IMR-90 (cell line): ENCODE data around the gene HMOX1. TPM values are rescaled to one million over a fixed set of nuclear protein-coding genes. Genes with fewer than 3 reads are reported as not detected.
A peak's percentile ranks its signal among the peaks of the same experiment; 100 is the strongest.
"Not testable (repeated sequence)": the region's sequence is repeated elsewhere in the genome, so short reads cannot be mapped to it uniquely, and the experiment has no call there.

Source experiments
- ATAC-seq: fragments of 200-7000 bp; cut with Tn5 transposase; 2 replicates; pipeline ENCODE4 v1.9.1; 2020; ENCODE audit warnings: low read depth, mild to moderate bottlenecking, moderate library complexity
- BruUV-seq: library from RNA; stranded (reverse); fragments of 400-500 nt; replicated peaks from 2 replicates; lab custom pipeline; 2021; lab: Mats Ljungman, UMichigan
- CTCF ChIA-PET: fragments of 300-600 bp; formaldehyde crosslinking; extraction: SDS; loops from one replicate; lab custom pipeline; 2021; ENCODE audit warnings: antibody characterized with exemption; lab: Yijun Ruan, JAX
- POLR2A ChIA-PET: fragments of 300-600 bp; sonication (Branson Sonifier 250); formaldehyde crosslinking; loops from one replicate; lab custom pipeline; 2022; ENCODE audit warnings: antibody characterized with exemption; ENCODE audit not compliant: unreplicated experiment; lab: Charles Lee
- DNase-seq: peaks from one replicate; pipeline ENCODE4 v3.0.0; 2013
- H2AFZ ChIP-seq: replicated peaks from 2 replicates; pipeline ENCODE3; 2013; ENCODE audit warnings: low read length, mild to moderate bottlenecking; ENCODE audit not compliant: poor library complexity
- H2AK5ac ChIP-seq: 2 replicates; pipeline ENCODE4 v1.6.1; 2013; ENCODE audit warnings: low read depth, low read length, inconsistent platforms
- H2AK9ac ChIP-seq: replicated peaks from 2 replicates; pipeline ENCODE3; 2013; ENCODE audit warnings: mild to moderate bottlenecking, low read depth, low read length, moderate library complexity; ENCODE audit not compliant: poor library complexity
- H2BK120ac ChIP-seq: 2 replicates; pipeline ENCODE4 v1.6.1; 2013; ENCODE audit warnings: low read depth, low read length, inconsistent platforms
- H2BK15ac ChIP-seq: 3 replicates; pipeline ENCODE4 v1.6.1; 2013; ENCODE audit warnings: low read depth, low read length, inconsistent platforms
- H2BK20ac ChIP-seq: 2 replicates; pipeline ENCODE4 v1.6.1; 2013; ENCODE audit warnings: low read depth, mild to moderate bottlenecking, inconsistent platforms, low read length, moderate library complexity
- H2BK5ac ChIP-seq: 2 replicates; pipeline ENCODE4 v1.6.1; 2013; ENCODE audit warnings: mild to moderate bottlenecking, low read depth, low read length, inconsistent platforms; ENCODE audit not compliant: poor library complexity, severe bottlenecking
- H3K14ac ChIP-seq: replicated peaks from 2 replicates; pipeline ENCODE4 v1.6.1; 2013; ENCODE audit warnings: low read depth, low read length, inconsistent platforms
- H3K18ac ChIP-seq: 2 replicates; pipeline ENCODE4 v1.6.1; 2013; ENCODE audit warnings: low read depth, low read length, control low read depth
- H3K23ac ChIP-seq: 2 replicates; pipeline ENCODE4 v1.6.1; 2013; ENCODE audit warnings: low read depth, low read length, inconsistent platforms
- H3K27ac ChIP-seq: 2 replicates; pipeline ENCODE4 v1.5.1; 2013; ENCODE audit warnings: mild to moderate bottlenecking, control low read depth, low read length; ENCODE audit not compliant: insufficient read depth
- H3K27me3 ChIP-seq: 2 replicates; pipeline ENCODE4 v1.6.1; 2013; ENCODE audit warnings: low read length; ENCODE audit not compliant: control insufficient read depth, insufficient read depth
- H3K36me3 ChIP-seq: 2 replicates; pipeline ENCODE4 v1.6.1; 2013; ENCODE audit warnings: low read length, mixed read lengths; ENCODE audit not compliant: control insufficient read depth, insufficient read depth
- H3K4ac ChIP-seq: 2 replicates; pipeline ENCODE4 v1.6.1; 2013; ENCODE audit warnings: low read depth, low read length, inconsistent platforms
- H3K4me1 ChIP-seq: 2 replicates; pipeline ENCODE4 v1.6.1; 2013; ENCODE audit warnings: low read length, mixed read lengths; ENCODE audit not compliant: control insufficient read depth, insufficient read depth
- H3K4me2 ChIP-seq: 2 replicates; pipeline ENCODE4 v1.6.1; 2013; ENCODE audit warnings: low read depth, mild to moderate bottlenecking, control low read depth, low read length, moderate library complexity
- H3K4me3 ChIP-seq: 2 replicates; pipeline ENCODE4 v1.5.1; 2013; ENCODE audit warnings: low read depth, mild to moderate bottlenecking, control low read depth, low read length, moderate library complexity; ENCODE audit not compliant: insufficient read depth
- H3K56ac ChIP-seq: 2 replicates; pipeline ENCODE4 v1.6.1; 2013; ENCODE audit warnings: low read length, inconsistent platforms; ENCODE audit not compliant: insufficient read depth; ENCODE audit errors: extremely low read depth
- H3K79me1 ChIP-seq, 2 experiments: 2 replicates each; pipeline ENCODE4 v1.6.1; 2013; ENCODE audit warnings: low read length in 2 of 2, inconsistent platforms in 1 of 2, low read depth in 1 of 2
- H3K9ac ChIP-seq: 2 replicates; pipeline ENCODE4 v1.6.1; 2013; ENCODE audit warnings: low read depth, low read length, control low read depth
- H3K9me1 ChIP-seq: 2 replicates; pipeline ENCODE4 v1.6.1; 2013; ENCODE audit warnings: low read length, inconsistent platforms; ENCODE audit not compliant: insufficient read depth
- H3K9me3 ChIP-seq: 2 replicates; pipeline ENCODE4 v1.6.1; 2013; ENCODE audit warnings: low read length; ENCODE audit not compliant: control insufficient read depth, insufficient read depth
- H4K20me1 ChIP-seq: 2 replicates; pipeline ENCODE4 v1.6.1; 2013; ENCODE audit warnings: low read length, inconsistent platforms; ENCODE audit not compliant: insufficient read depth
- H4K5ac ChIP-seq: 2 replicates; pipeline ENCODE4 v1.6.1; 2013; ENCODE audit warnings: mild to moderate bottlenecking, low read depth, low read length, control low read depth
- H4K8ac ChIP-seq, 2 experiments: 2 replicates each; pipeline ENCODE4 v1.6.1; 2013; ENCODE audit warnings: low read depth in 2 of 2, low read length in 2 of 2, control low read depth in 1 of 2, inconsistent platforms in 1 of 2
- H4K91ac ChIP-seq: 2 replicates; pipeline ENCODE4 v1.6.1; 2013; ENCODE audit warnings: low read depth, low read length, inconsistent platforms; ENCODE audit not compliant: insufficient read depth
- MAZ ChIP-seq: IDR thresholded peaks from 2 replicates; pipeline ENCODE4 v1.6.1; 2012; ENCODE audit warnings: low read depth, mild to moderate bottlenecking, low read length, improper control_type of control experiment, moderate library complexity, borderline replicate concordance
- USF2 ChIP-seq: fragments of 150-350 bp; IDR thresholded peaks from 2 replicates; pipeline ENCODE4 v1.6.1; 2017; ENCODE audit warnings: mild to moderate bottlenecking, antibody characterized with exemption, low read length, low read depth
- WGBS, 2 experiments: methylation state at CpG; one replicate each; pipeline versions ENCODE4 v1.1.5 to v1.1.7; 2013; ENCODE audit warnings: missing lambda C conversion rate in 2 of 2; ENCODE audit not compliant: insufficient read length in 1 of 2; ENCODE audit errors: extremely low coverage in 2 of 2; 5-methylcytosine and 5-hydroxymethylcytosine counted together
- dilution Hi-C: fragments of 300-500 bp; cut with HindIII; formaldehyde crosslinking; loops from one replicate; pipeline ENCODE4 v1.14.3; 2018; ENCODE audit warnings: low sequenced_read_pairs; ENCODE audit not compliant: unreplicated experiment
- in situ Hi-C: fragments of 300-500 bp; cut with MboI; formaldehyde crosslinking; loops from 3 replicates; pipeline ENCODE4 v1.14.3; 2019; ENCODE audit warnings: low sequenced_read_pairs, inconsistent platforms, mixed read lengths
- intact Hi-C: fragments of 100-400 bp; cut with micrococcal nuclease; formaldehyde crosslinking; loops from 2 replicates; pipeline ENCODE4 v1.10.0; 2022
- polyA plus RNA-seq, 3 experiments: library from polyadenylated mRNA; depleted of rRNA; stranded (reverse); fragments of >200 nt; gene quantifications; 2 replicates each; pipeline ENCODE4 v1.2.3, GENCODE V29; 2012; ENCODE audit warnings: low replicate concordance in 1 of 3
- total RNA-seq: library from RNA; depleted of rRNA; stranded (reverse); fragments of >200 nt; gene quantifications from 2 replicates; pipeline ENCODE4 v1.2.3, GENCODE V29; 2012

The HMOX1 gene
- total and polyA plus RNA-seq, 2 of the 4 experiments (the other 2 are of a cell fraction) = 23.1 to 50.5 TPM

GRCh38 chr22:35437049-35437448 lies 56.2 kb downstream of the HMOX1 start:
- no peak overlapping the region for H3K23ac ChIP-seq
- no peak overlapping the region for H2BK5ac ChIP-seq
- CTCF ChIA-PET = no interaction called here
- POLR2A ChIA-PET = no interaction called here
- dilution Hi-C loops = no loop called here
- H3K27ac ChIP-seq = no peak overlapping the region
- no peak overlapping the region for H3K4me3 ChIP-seq
- H2AFZ ChIP-seq = no peak overlapping the region
- no peak overlapping the region for H3K56ac ChIP-seq
- H3K27me3 ChIP-seq = no peaks in the 10 kb centered on the region
- no peak overlapping the region for H4K8ac ChIP-seq
- no peak overlapping the region for H2BK20ac ChIP-seq
- H2AK9ac ChIP-seq = no peak overlapping the region
- H3K4ac ChIP-seq = no peak overlapping the region
- intact Hi-C loops = loop anchor here (10.0 kb wide), 1 partner anchor 488 kb away; no protein-coding TSS in a partner anchor
- no peak overlapping the region for H4K5ac ChIP-seq
- H4K91ac ChIP-seq = no peak overlapping the region
- ATAC-seq (no peak), DNase-seq (no peak)
- H3K36me3 ChIP-seq = no peaks in the 10 kb centered on the region
- H3K9me3 ChIP-seq = peaks cover 10% of the 10 kb centered on the region
- in situ Hi-C loops = loop anchor here (10.0 kb wide), 2 partner anchors 398 to 688 kb away; no protein-coding TSS in a partner anchor
- H3K4me1 ChIP-seq = no peaks in the 10 kb centered on the region
- WGBS, 2 experiments = no CpG with 5 or more reads among the region's 2 CpGs
- peak; percentile 87 for TF ChIP-seq USF2
- TF ChIP-seq MAZ = no peak
- H3K9ac ChIP-seq = no peak overlapping the region
- no peak overlapping the region for H2BK120ac ChIP-seq
- no peak overlapping the region for H3K4me2 ChIP-seq
- no TSS peak for BruUV-seq
- H3K18ac ChIP-seq = no peak overlapping the region
- peaks cover 0 to 4% of the 10 kb centered on the region in 2 experiments; a peak in 1 of 4 replicates for H3K79me1 ChIP-seq
- no peak overlapping the region for H2AK5ac ChIP-seq
- H3K9me1 ChIP-seq = no peaks in the 10 kb centered on the region
- no peak overlapping the region for H2BK15ac ChIP-seq
- H3K14ac ChIP-seq = no peak overlapping the region
- H4K20me1 ChIP-seq = no peaks in the 10 kb centered on the region

- H3K4me3 ChIP-seq, H3K27me3 ChIP-seq, H2AFZ ChIP-seq, H3K79me1 ChIP-seq, H3K14ac ChIP-seq, H3K4me1 ChIP-seq, H2AK5ac ChIP-seq, H3K27ac ChIP-seq, BruUV-seq, H4K91ac ChIP-seq, CTCF ChIA-PET, H2BK5ac ChIP-seq, H2AK9ac ChIP-seq, H3K9me1 ChIP-seq, ATAC-seq, H3K4me2 ChIP-seq, H3K9ac ChIP-seq, POLR2A ChIA-PET, H3K36me3 ChIP-seq, DNase-seq, H3K9me3 ChIP-seq, H4K5ac ChIP-seq, H3K23ac ChIP-seq, H3K56ac ChIP-seq, H2BK20ac ChIP-seq, dilution Hi-C loops, H2BK120ac ChIP-seq, H4K20me1 ChIP-seq, H2BK15ac ChIP-seq, H3K4ac ChIP-seq, H3K18ac ChIP-seq, H4K8ac ChIP-seq: not testable (repeated sequence)
- WGBS, 2 experiments = 77 to 98% methylated on average over 3 of the region's 3 CpGs
- in situ Hi-C loops = loop anchor here (10.0 kb wide), 2 partner anchors 396 to 686 kb away; no protein-coding TSS in a partner anchor
- intact Hi-C loops = loop anchor here (10.0 kb wide), 1 partner anchor 486 kb away; no protein-coding TSS in a partner anchor
These were observed 57.9 kb downstream of the HMOX1 start for GRCh38 chr22:35438673-35439364.
